Vagina (tissue), 2 donors: Measurements from ENCODE around the gene TFCP2L1.

Source experiments
- POLR2A ChIP-seq, 2 donors: fragments of 450-650 bp; IDR thresholded peaks; one replicate each; pipeline ENCODE4 v1.6.1; 2017; ENCODE audit warnings: antibody characterized with exemption in 2 of 2, mild to moderate bottlenecking in 2 of 2, moderate library complexity in 2 of 2
- TF ChIP-seq, protein P1 (sequence below), 3 experiments: fragments of 450-650 bp in 2 of 3; fragments of 200-600 bp in 1 of 3; sonication (generic) in 1 of 3; IDR thresholded peaks; one replicate each; pipeline ENCODE4 v1.5.1; 2017 to 2019; ENCODE audit warnings: antibody characterized with exemption in 3 of 3, mild to moderate bottlenecking in 2 of 3, moderate library complexity in 2 of 3

- TF ChIP-seq POLR2A (IDR thresholded peaks at IDR 0.05) = no peak
- TF ChIP-seq, protein P1, sequence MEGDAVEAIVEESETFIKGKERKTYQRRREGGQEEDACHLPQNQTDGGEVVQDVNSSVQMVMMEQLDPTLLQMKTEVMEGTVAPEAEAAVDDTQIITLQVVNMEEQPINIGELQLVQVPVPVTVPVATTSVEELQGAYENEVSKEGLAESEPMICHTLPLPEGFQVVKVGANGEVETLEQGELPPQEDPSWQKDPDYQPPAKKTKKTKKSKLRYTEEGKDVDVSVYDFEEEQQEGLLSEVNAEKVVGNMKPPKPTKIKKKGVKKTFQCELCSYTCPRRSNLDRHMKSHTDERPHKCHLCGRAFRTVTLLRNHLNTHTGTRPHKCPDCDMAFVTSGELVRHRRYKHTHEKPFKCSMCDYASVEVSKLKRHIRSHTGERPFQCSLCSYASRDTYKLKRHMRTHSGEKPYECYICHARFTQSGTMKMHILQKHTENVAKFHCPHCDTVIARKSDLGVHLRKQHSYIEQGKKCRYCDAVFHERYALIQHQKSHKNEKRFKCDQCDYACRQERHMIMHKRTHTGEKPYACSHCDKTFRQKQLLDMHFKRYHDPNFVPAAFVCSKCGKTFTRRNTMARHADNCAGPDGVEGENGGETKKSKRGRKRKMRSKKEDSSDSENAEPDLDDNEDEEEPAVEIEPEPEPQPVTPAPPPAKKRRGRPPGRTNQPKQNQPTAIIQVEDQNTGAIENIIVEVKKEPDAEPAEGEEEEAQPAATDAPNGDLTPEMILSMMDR (IDR thresholded peaks at IDR 0.05) = no peak
These were observed 84.3 kb downstream of the TFCP2L1 start for GRCh38 chr2:121200419-121201315.
